SK-N-SH (cell line): ENCODE results near the gene GALNTL6. TPM values are rescaled to one million over a fixed set of nuclear protein-coding genes. Genes with fewer than 3 reads are reported as not detected.

Experiments
- CTCF ChIA-PET: fragments of 300-600, 350-600 bp; formaldehyde crosslinking; extraction: SDS; loops from one replicate; lab custom pipeline; 2021; lab: Yijun Ruan, JAX
- POLR2A ChIA-PET: fragments of 350-600 bp; sonication (Branson Sonifier 250); formaldehyde crosslinking; extraction: SDS; loops from one replicate; lab custom pipeline; 2020; ENCODE audit warnings: antibody characterized with exemption, inconsistent platforms; lab: Yijun Ruan, JAX
- DNase-seq: peaks from one replicate; pipeline ENCODE4 v3.0.0; 2012
- H2AFZ ChIP-seq: fragments of 200-600 bp; sonication (generic); 2 replicates; pipeline ENCODE4 v1.8.1; 2016; ENCODE audit warnings: antibody characterized with exemption, mild to moderate bottlenecking, low read depth
- H3F3A ChIP-seq: fragments of 200-600 bp; sonication (generic); replicated peaks from 2 replicates; pipeline ENCODE3; 2016; ENCODE audit warnings: antibody characterized with exemption, mild to moderate bottlenecking; ENCODE audit not compliant: insufficient read depth
- H3K27ac ChIP-seq, 2 experiments: fragments of 200-500 bp in 1 of 2; fragments of 200-600 bp in 1 of 2; sonication (Bioruptor generic) in 1 of 2; sonication (generic), shearing (Covaris generic) in 1 of 2; 2 replicates each; pipeline versions ENCODE4 v1.5.1 to v1.6.1; 2014 to 2016; ENCODE audit warnings: low read depth in 2 of 2, inconsistent platforms in 1 of 2, low read length in 1 of 2, mild to moderate bottlenecking in 1 of 2, mixed read lengths in 1 of 2
- H3K27me3 ChIP-seq: fragments of 200-600 bp; sonication (generic), shearing (Covaris generic); 2 replicates; pipeline ENCODE4 v1.6.1; 2016; ENCODE audit warnings: mixed run types; ENCODE audit not compliant: insufficient read depth
- H3K36me3 ChIP-seq, 2 experiments: fragments of 200-500 bp in 1 of 2; fragments of 200-600 bp in 1 of 2; sonication (Bioruptor generic) in 1 of 2; sonication (generic) in 1 of 2; replicated peaks in 1 of 2; 2 replicates each; pipeline versions ENCODE3 to v1.5.1; 2014 to 2016; ENCODE audit warnings: low read length in 1 of 2, mild to moderate bottlenecking in 1 of 2; ENCODE audit not compliant: insufficient read depth in 2 of 2, control insufficient read depth in 1 of 2
- H3K4me1 ChIP-seq, 2 experiments: fragments of 200-500 bp in 1 of 2; fragments of 200-600 bp in 1 of 2; sonication (Bioruptor generic) in 1 of 2; sonication (generic), shearing (Covaris generic) in 1 of 2; 2 replicates each; pipeline versions ENCODE4 v1.5.1 to v1.6.1; 2014 to 2016; ENCODE audit warnings: low read depth in 1 of 2, low read length in 1 of 2, mixed run types in 1 of 2; ENCODE audit not compliant: insufficient read depth in 2 of 2, control insufficient read depth in 1 of 2
- H3K4me2 ChIP-seq: fragments of 200-600 bp; sonication (generic), shearing (Covaris generic); 2 replicates; pipeline ENCODE4 v1.6.1; 2017; ENCODE audit warnings: mixed run types
- H3K4me3 ChIP-seq, 2 experiments: fragments of 200-500 bp in 1 of 2; fragments of 200-600 bp in 1 of 2; sonication (Bioruptor generic) in 1 of 2; sonication (generic), shearing (Covaris generic) in 1 of 2; 2 replicates each; pipeline versions ENCODE4 v1.5.1 to v1.8.1; 2014 to 2016; ENCODE audit warnings: low read depth in 2 of 2, inconsistent platforms in 1 of 2, low read length in 1 of 2, mild to moderate bottlenecking in 1 of 2, mixed read lengths in 1 of 2, moderate library complexity in 1 of 2
- H3K79me2 ChIP-seq: fragments of 200-600 bp; sonication (generic); 2 replicates; pipeline ENCODE4 v1.8.1; 2017; ENCODE audit warnings: mild to moderate bottlenecking; ENCODE audit not compliant: insufficient read depth
- H3K9ac ChIP-seq: fragments of 200-600 bp; sonication (generic); 2 replicates; pipeline ENCODE4 v1.6.1; 2017; ENCODE audit warnings: mixed run types
- H3K9me2 ChIP-seq: fragments of 200-600 bp; sonication (generic); 2 replicates; pipeline ENCODE4 v1.6.1; 2017; ENCODE audit warnings: mixed run types
- H3K9me3 ChIP-seq: fragments of 200-600 bp; sonication (generic); 2 replicates; pipeline ENCODE4 v1.6.1; 2017; ENCODE audit warnings: mixed run types, mild to moderate bottlenecking, moderate library complexity
- H4K20me1 ChIP-seq: fragments of 200-600 bp; sonication (generic); 2 replicates; pipeline ENCODE4 v1.6.1; 2017; ENCODE audit warnings: mild to moderate bottlenecking, mixed run types; ENCODE audit not compliant: insufficient read depth
- CHD2 ChIP-seq: fragments of 150-350 bp; IDR thresholded peaks from 2 replicates; pipeline ENCODE4 v1.6.1; 2018; ENCODE audit warnings: low read length; ENCODE audit not compliant: partially characterized antibody
- CTCF ChIP-seq: fragments of 200-600 bp; sonication (generic); IDR thresholded peaks from 2 replicates; pipeline ENCODE4 v1.6.1; 2017; ENCODE audit warnings: antibody characterized with exemption, mild to moderate bottlenecking, moderate library complexity
- ELF1 ChIP-seq: IDR thresholded peaks from 2 replicates; pipeline ENCODE4 v1.4.0; 2012
- FOXJ3 ChIP-seq: sonication (generic); formaldehyde crosslinking; IDR thresholded peaks from 2 replicates; pipeline ENCODE4 v1.5.1; 2020; ENCODE audit warnings: mild to moderate bottlenecking, missing genetic modification reagents
- GABPA ChIP-seq: IDR thresholded peaks from 2 replicates; pipeline ENCODE4 v1.4.0; 2012; ENCODE audit warnings: low read depth, mild to moderate bottlenecking
- GATA2 ChIP-seq: sonication (generic); formaldehyde crosslinking; IDR thresholded peaks from 2 replicates; pipeline ENCODE4 v1.5.0; 2020; ENCODE audit warnings: mild to moderate bottlenecking, missing genetic modification reagents
- IRF3 ChIP-seq: fragments of 150-350 bp; IDR thresholded peaks from 2 replicates; pipeline ENCODE4 v1.6.1; 2016; ENCODE audit warnings: mild to moderate bottlenecking, low read depth, low read length
- MEF2A ChIP-seq: IDR thresholded peaks from 2 replicates; pipeline ENCODE4 v1.4.0; 2012; ENCODE audit warnings: low read depth, borderline replicate concordance
- NRF1 ChIP-seq: IDR thresholded peaks from 2 replicates; pipeline ENCODE4 v1.6.1; 2012; ENCODE audit warnings: low read depth, mild to moderate bottlenecking, low read length
- REST ChIP-seq: IDR thresholded peaks from 2 replicates; pipeline ENCODE4 v1.6.1; 2012; ENCODE audit warnings: mild to moderate bottlenecking, low read depth, low read length, moderate library complexity
- RFX5 ChIP-seq: IDR thresholded peaks from 2 replicates; pipeline ENCODE4 v1.6.1; 2012; ENCODE audit warnings: mild to moderate bottlenecking, improper control_type of control experiment, low read length
- RXRA ChIP-seq: IDR thresholded peaks from 2 replicates; pipeline ENCODE4 v1.4.0; 2012; ENCODE audit warnings: low read depth, mild to moderate bottlenecking, borderline replicate concordance
- SIN3A ChIP-seq: IDR thresholded peaks from 2 replicates; pipeline ENCODE4 v1.6.1; 2012; ENCODE audit warnings: low read depth, mild to moderate bottlenecking, low read length, moderate library complexity, borderline replicate concordance
- SMC3 ChIP-seq: IDR thresholded peaks from 2 replicates; pipeline ENCODE4 v1.6.1; 2012; ENCODE audit warnings: low read depth, low read length, improper control_type of control experiment
- TAF1 ChIP-seq: IDR thresholded peaks from 2 replicates; pipeline ENCODE4 v1.6.1; 2012; ENCODE audit warnings: low read depth, mild to moderate bottlenecking, low read length, moderate library complexity, borderline replicate concordance
- TCF12 ChIP-seq: IDR thresholded peaks from 2 replicates; pipeline ENCODE4 v1.4.0; 2012
- TEAD4 ChIP-seq: IDR thresholded peaks from 2 replicates; pipeline ENCODE4 v1.4.0; 2012; ENCODE audit warnings: mild to moderate bottlenecking, borderline replicate concordance; ENCODE audit not compliant: insufficient read depth
- USF2 ChIP-seq: fragments of 150-350 bp; IDR thresholded peaks from 2 replicates; pipeline ENCODE4 v1.6.1; 2017; ENCODE audit warnings: antibody characterized with exemption, low read length, low read depth, borderline replicate concordance
- ZBTB33 ChIP-seq: IDR thresholded peaks from 2 replicates; pipeline ENCODE4 v1.4.0; 2012; ENCODE audit warnings: low read depth, borderline replicate concordance
- WGBS: methylation state at CpG from one replicate; pipeline ENCODE4 v1.1.6; 2017; ENCODE audit warnings: low lambda C conversion rate; 5-methylcytosine and 5-hydroxymethylcytosine counted together
- polyA plus RNA-seq, 3 experiments: library from polyadenylated mRNA; depleted of rRNA; stranded (reverse); fragments of >200 nt; gene quantifications; 2 replicates each; pipeline ENCODE4 v1.2.3, GENCODE V29; 2012
- TF ChIP-seq, protein P1 (sequence below): IDR thresholded peaks from 2 replicates; pipeline ENCODE4 v1.4.0; 2012; ENCODE audit warnings: low read depth

The GALNTL6 gene
- polyA plus RNA-seq, 1 of the 3 experiments (the other 2 are of a cell fraction): 0.07 TPM

DNA sequence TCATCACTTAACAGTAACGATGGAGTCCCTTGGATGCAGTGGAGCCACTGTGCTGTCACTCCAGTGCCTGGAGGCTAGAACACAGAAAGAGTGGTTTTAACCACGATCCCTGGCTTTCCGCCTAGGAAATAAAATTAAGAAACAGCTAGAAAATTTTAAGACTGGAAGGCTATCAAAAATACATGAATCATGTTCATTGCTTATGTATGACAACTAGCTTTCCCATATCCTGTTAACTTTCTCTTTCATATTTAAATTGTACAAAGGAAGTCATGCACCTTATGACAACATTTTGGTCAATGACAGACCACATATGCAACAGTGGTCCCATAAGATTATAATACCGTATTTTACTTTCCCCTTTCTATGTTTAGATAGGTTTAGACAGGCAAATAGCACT, 115.1 kb downstream of the GALNTL6 start:
- Histone ChIP-seq H3K9me2 (no peaks in the 10 kb centered on the region; the same call in 1 of the 2 replicates), H3K36me3 (no peaks in the 10 kb centered on the region), H3K4me3 (no peak overlapping the region), H3K9ac (no peak overlapping the region), H3K4me1 (no peaks in the 10 kb centered on the region), H3K27me3 (no peaks in the 10 kb centered on the region), H3F3A (no peaks in the 10 kb centered on the region), H3K4me2 (no peak overlapping the region), H4K20me1 (no peaks in the 10 kb centered on the region), H3K9me3 (no peaks in the 10 kb centered on the region), H3K79me2 (no peaks in the 10 kb centered on the region), H2AFZ (no peak overlapping the region), H3K27ac (no peak overlapping the region)
- no peak for TF ChIP-seq MEF2A
- TF ChIP-seq ZBTB33: no peak
- TF ChIP-seq IRF3: no peak
- TF ChIP-seq TCF12: no peak
- no peak for TF ChIP-seq SIN3A
- no peak for TF ChIP-seq SMC3
- TF ChIP-seq GABPA: no peak
- TF ChIP-seq, protein P1, sequence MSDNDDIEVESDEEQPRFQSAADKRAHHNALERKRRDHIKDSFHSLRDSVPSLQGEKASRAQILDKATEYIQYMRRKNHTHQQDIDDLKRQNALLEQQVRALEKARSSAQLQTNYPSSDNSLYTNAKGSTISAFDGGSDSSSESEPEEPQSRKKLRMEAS: no peak
- no peak for TF ChIP-seq USF2
- no peak for TF ChIP-seq GATA2
- TF ChIP-seq TAF1: no peak
- TF ChIP-seq ELF1: no peak
- TF ChIP-seq FOXJ3 (CRISPR knock-in tag): no peak
- no peak for TF ChIP-seq REST
- TF ChIP-seq RXRA: no peak
- TF ChIP-seq CHD2: no peak
- TF ChIP-seq NRF1: no peak
- TF ChIP-seq RFX5: no peak
- no peak for TF ChIP-seq CTCF
- no peak for TF ChIP-seq TEAD4
- CTCF ChIA-PET: interaction anchor here (1.0 kb wide), 1 partner anchor 18 kb away, joined by 3 read pairs; no protein-coding TSS in a partner anchor
- DNase-seq: no peak
- POLR2A ChIA-PET: no interaction called here
- 38% methylated on average over 4 of the region's 4 CpGs for WGBS
